HG02943 (cell line): Measurements from ENCODE around the gene LGR6.

ENCODE experiments used
- ATAC-seq: cut with Tn5 transposase; IDR thresholded peaks from one replicate; pipeline ENCODE4 v1.9.1; 2021; ENCODE audit warnings: mild to moderate bottlenecking, low read depth, moderate library complexity; ENCODE audit not compliant: unreplicated experiment

Gene LGR6

GRCh38 chr1:202365092-202365815, 171.7 kb downstream of the LGR6 start:
- no peak for ATAC-seq

GRCh38 chr1:202367271-202367670, 173.7 kb downstream of the LGR6 start:
- no peak for ATAC-seq
